PC-3 (cell line): Measurements from ENCODE around the gene APBB2. TPM values are rescaled to one million over a fixed set of nuclear protein-coding genes. Genes with fewer than 3 reads are reported as not detected.

Source experiments
- ATAC-seq: fragments of 200-7000 bp; cut with Tn5 transposase; 2 replicates; pipeline ENCODE4 v1.9.1; 2020; ENCODE audit warnings: mild to moderate bottlenecking, moderate library complexity
- BruUV-seq: library from RNA; stranded (reverse); fragments of 400-500 nt; replicated peaks from 2 replicates; lab custom pipeline; 2021; lab: Mats Ljungman, UMichigan
- CTCF ChIA-PET: fragments of 300-600 bp; sonication (Branson Sonifier 250); formaldehyde crosslinking; loops from one replicate; lab custom pipeline; 2022; ENCODE audit warnings: antibody characterized with exemption; lab: Charles Lee
- POLR2A ChIA-PET: fragments of 300-600 bp; sonication (Branson Sonifier 250); formaldehyde crosslinking; loops from one replicate; lab custom pipeline; 2022; ENCODE audit warnings: antibody characterized with exemption; ENCODE audit not compliant: unreplicated experiment; lab: Charles Lee
- DNase-seq: peaks from one replicate; pipeline ENCODE4 v3.0.0-alpha.2; 2015
- H2AFZ ChIP-seq: fragments of 300-600 bp; sonication (generic); 2 replicates; pipeline ENCODE4 v1.6.0; 2016; ENCODE audit warnings: antibody characterized with exemption, low read length
- H3F3A ChIP-seq: fragments of 300-600 bp; sonication (generic); one replicate; pipeline ENCODE4 v1.6.0; 2017; ENCODE audit warnings: antibody characterized with exemption, low read length, control low read depth, mild to moderate bottlenecking; ENCODE audit not compliant: unreplicated experiment
- H3K27ac ChIP-seq: fragments of 300-600 bp; sonication (generic); 2 replicates; pipeline ENCODE4 v1.5.1; 2016; ENCODE audit warnings: mild to moderate bottlenecking, low read length
- H3K27me3 ChIP-seq: fragments of 300-600 bp; sonication (generic); 2 replicates; pipeline ENCODE4 v1.6.1; 2016; ENCODE audit warnings: low read length, mixed read lengths
- H3K36me3 ChIP-seq: fragments of 300-600 bp; sonication (generic); 2 replicates; pipeline ENCODE4 v1.6.1; 2016; ENCODE audit warnings: low read depth, mixed run types, low read length, mixed read lengths
- H3K4me1 ChIP-seq: fragments of 300-600 bp; sonication (generic); 2 replicates; pipeline ENCODE4 v1.5.1; 2016; ENCODE audit warnings: low read length; ENCODE audit not compliant: insufficient read depth
- H3K4me2 ChIP-seq: fragments of 300-600 bp; sonication (generic); 2 replicates; pipeline ENCODE4 v1.6.0; 2016; ENCODE audit warnings: low read length
- H3K4me3 ChIP-seq: fragments of 300-600 bp; sonication (generic); 2 replicates; pipeline ENCODE4 v1.5.1; 2016; ENCODE audit warnings: mild to moderate bottlenecking, low read length, mixed read lengths
- H3K79me2 ChIP-seq: fragments of 300-600 bp; sonication (generic); 2 replicates; pipeline ENCODE4 v1.6.1; 2017; ENCODE audit warnings: low read length, mixed read lengths
- H3K9ac ChIP-seq: fragments of 300-600 bp; sonication (generic); 2 replicates; pipeline ENCODE4 v1.6.0; 2016; ENCODE audit warnings: mild to moderate bottlenecking, low read length
- H3K9me2 ChIP-seq: fragments of 300-600 bp; sonication (generic); replicated peaks from 2 replicates; pipeline ENCODE4 v1.6.1; 2016; ENCODE audit warnings: mixed run types, low read length, mixed read lengths
- H3K9me3 ChIP-seq: fragments of 300-600 bp; sonication (generic); 2 replicates; pipeline ENCODE4 v1.6.1; 2016; ENCODE audit warnings: low read length, mixed read lengths
- H4K20me1 ChIP-seq: fragments of 300-600 bp; sonication (generic); 2 replicates; pipeline ENCODE4 v1.6.1; 2016; ENCODE audit warnings: low read length, mixed read lengths
- EZH2 ChIP-seq: fragments of 300-600 bp; sonication (generic); IDR thresholded peaks from one replicate; pipeline ENCODE4 v1.6.1; 2017; ENCODE audit warnings: antibody characterized with exemption, mild to moderate bottlenecking, low read length; ENCODE audit not compliant: unreplicated experiment
- EZH2phosphoT487 ChIP-seq: fragments of 300-600 bp; sonication (generic); IDR thresholded peaks from 2 replicates; pipeline ENCODE4 v1.6.1; 2018; ENCODE audit warnings: mild to moderate bottlenecking, antibody characterized with exemption, low read length, borderline replicate concordance
- intact Hi-C: fragments of 100-400 bp; cut with micrococcal nuclease; formaldehyde crosslinking; loops from 2 replicates; pipeline ENCODE4 v1.9.0; 2023
- total RNA-seq: library from RNA; depleted of rRNA; stranded (reverse); fragments of >200 nt; gene quantifications from 2 replicates; pipeline ENCODE4 v1.2.3, GENCODE V29; 2014
- TF ChIP-seq, protein P1 (sequence below): fragments of 300-600 bp; sonication (generic); conservative IDR thresholded peaks from 2 replicates; pipeline ENCODE4 v1.5.1; 2017; ENCODE audit warnings: antibody characterized with exemption, low read depth, mild to moderate bottlenecking, low read length

The APBB2 gene
- total RNA-seq, 1 experiment from 2014 or later = 24.7 TPM

- Histone ChIP-seq H3F3A (peaks cover 7% of the 10 kb centered on the region), H3K79me2 (peaks cover 78% of the 10 kb centered on the region), H4K20me1 (no peaks in the 10 kb centered on the region), H3K27ac (no peak overlapping the region), H3K36me3 (no peaks in the 10 kb centered on the region; the same call in 1 of the 2 replicates), H3K4me3 (no peak overlapping the region), H3K27me3 (no peaks in the 10 kb centered on the region), H3K9me2 (no peaks in the 10 kb centered on the region), H2AFZ (no peak overlapping the region), H3K4me2 (peak overlapping the region; percentile 57; the same call in 1 of the 2 replicates), H3K4me1 (peaks cover 43% of the 10 kb centered on the region), H3K9me3 (no peaks in the 10 kb centered on the region), H3K9ac (no peak overlapping the region)
- intact Hi-C loops = loop anchor here (5.0 kb wide), 1 partner anchor 35 kb away; the partner anchor contains the start of gene APBB2
- DNase-seq = peak; percentile 61
- ATAC-seq = peak; percentile 60
- TF ChIP-seq EZH2phosphoT487 (no peak), EZH2 (no peak)
- TF ChIP-seq, protein P1, sequence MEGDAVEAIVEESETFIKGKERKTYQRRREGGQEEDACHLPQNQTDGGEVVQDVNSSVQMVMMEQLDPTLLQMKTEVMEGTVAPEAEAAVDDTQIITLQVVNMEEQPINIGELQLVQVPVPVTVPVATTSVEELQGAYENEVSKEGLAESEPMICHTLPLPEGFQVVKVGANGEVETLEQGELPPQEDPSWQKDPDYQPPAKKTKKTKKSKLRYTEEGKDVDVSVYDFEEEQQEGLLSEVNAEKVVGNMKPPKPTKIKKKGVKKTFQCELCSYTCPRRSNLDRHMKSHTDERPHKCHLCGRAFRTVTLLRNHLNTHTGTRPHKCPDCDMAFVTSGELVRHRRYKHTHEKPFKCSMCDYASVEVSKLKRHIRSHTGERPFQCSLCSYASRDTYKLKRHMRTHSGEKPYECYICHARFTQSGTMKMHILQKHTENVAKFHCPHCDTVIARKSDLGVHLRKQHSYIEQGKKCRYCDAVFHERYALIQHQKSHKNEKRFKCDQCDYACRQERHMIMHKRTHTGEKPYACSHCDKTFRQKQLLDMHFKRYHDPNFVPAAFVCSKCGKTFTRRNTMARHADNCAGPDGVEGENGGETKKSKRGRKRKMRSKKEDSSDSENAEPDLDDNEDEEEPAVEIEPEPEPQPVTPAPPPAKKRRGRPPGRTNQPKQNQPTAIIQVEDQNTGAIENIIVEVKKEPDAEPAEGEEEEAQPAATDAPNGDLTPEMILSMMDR = 0 out of 2 replicates have a peak, but pooled peaks have one; percentile 18
- CTCF ChIA-PET = interaction anchor here (0.9 to 1.6 kb wide), 2 partner anchors 37 to 201 kb away, joined by 3 read pairs; partner anchors contain the start of gene APBB2
- POLR2A ChIA-PET = no interaction called here
- BruUV-seq = no TSS peak
Observed at GRCh38 chr4:41177016-41177415, 37.3 kb downstream of the APBB2 start.

DNA sequence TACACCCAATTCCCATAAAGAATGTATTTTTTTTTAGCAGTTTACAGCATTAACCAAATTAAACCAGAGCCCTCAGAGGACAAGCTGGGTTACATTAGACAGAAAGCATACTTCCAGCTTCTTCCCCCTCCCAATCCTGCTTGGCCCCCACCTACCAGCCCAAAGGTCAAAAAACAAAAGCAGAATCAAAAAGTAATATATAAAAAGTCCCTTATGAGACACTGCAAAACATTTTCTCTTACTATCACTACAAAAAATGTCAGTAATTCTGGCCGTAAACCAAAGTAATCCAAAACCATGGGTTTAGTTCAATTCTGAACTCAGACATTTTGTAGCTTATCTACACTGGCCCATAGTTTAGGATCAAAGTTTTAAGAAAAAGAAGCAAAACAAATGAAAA is 38.0 kb downstream of the APBB2 start:
- Histone ChIP-seq H3K27ac (no peak overlapping the region), H3K27me3 (no peaks in the 10 kb centered on the region), H3K9ac (no peak overlapping the region), H3K36me3 (no peaks in the 10 kb centered on the region; the same call in 1 of the 2 replicates), H3K4me3 (no peak overlapping the region), H3K79me2 (peaks cover 74% of the 10 kb centered on the region), H3K9me3 (no peaks in the 10 kb centered on the region), H2AFZ (no peak overlapping the region), H3F3A (peaks cover 7% of the 10 kb centered on the region), H3K4me2 (peak overlapping the region; percentile 57; the same call in 1 of the 2 replicates), H3K9me2 (no peaks in the 10 kb centered on the region), H4K20me1 (no peaks in the 10 kb centered on the region), H3K4me1 (peaks cover 43% of the 10 kb centered on the region)
- ChIA-PET POLR2A (no interaction called here), CTCF (interaction anchor here (0.6 to 1.6 kb wide), 2 partner anchors 9 to 38 kb away, joined by 3 read pairs; partner anchors contain the start of gene APBB2)
- no TSS peak for BruUV-seq
- intact Hi-C loops = loop anchor here (1.0 to 5.0 kb wide), 2 partner anchors 16 to 36 kb away; partner anchors contain the start of gene APBB2
- TF ChIP-seq EZH2 (no peak), EZH2phosphoT487 (no peak)
- TF ChIP-seq, protein P1 = no peak
- DNase-seq (peak; percentile 36), ATAC-seq (no peak; the same call in 1 of the 2 replicates)

- Histone ChIP-seq H2AFZ (no peak overlapping the region), H3K9me3 (no peaks in the 10 kb centered on the region), H3K4me2 (peak overlapping the region; percentile 57; the same call in 1 of the 2 replicates), H3K27ac (no peak overlapping the region), H3K4me1 (peaks cover 43% of the 10 kb centered on the region), H3K36me3 (no peaks in the 10 kb centered on the region; the same call in 1 of the 2 replicates), H4K20me1 (no peaks in the 10 kb centered on the region), H3K79me2 (peaks cover 68% of the 10 kb centered on the region), H3K4me3 (no peak overlapping the region), H3K27me3 (no peaks in the 10 kb centered on the region), H3K9ac (no peak overlapping the region), H3F3A (peaks cover 7% of the 10 kb centered on the region), H3K9me2 (no peaks in the 10 kb centered on the region)
- TF ChIP-seq EZH2 = no peak
- TF ChIP-seq, protein P1 = no peak
- TF ChIP-seq EZH2phosphoT487 = no peak
- POLR2A ChIA-PET = no interaction called here
- CTCF ChIA-PET = interaction anchor here (0.6 kb wide), 1 partner anchor 10 kb away, joined by 3 read pairs; no protein-coding TSS in a partner anchor
- intact Hi-C loops = loop anchor here (1.0 to 5.0 kb wide), 2 partner anchors 15 to 37 kb away; partner anchors contain the start of gene APBB2
- BruUV-seq = no TSS peak
- ATAC-seq (no peak), DNase-seq (no peak)
Observed at GRCh38 chr4:41175794-41176193, 38.5 kb downstream of the APBB2 start.
